ENCODE measurements around the gene TRIM17. TPM values are rescaled to one million over a fixed set of nuclear protein-coding genes. Genes with fewer than 3 reads are reported as not detected.

TRIM17 gene
- total and polyA plus RNA-seq, 12 donors, result 0.17 to 7.4 (median 0.96) TPM; not detected in 3

- H3K27me3 ChIP-seq, result no peaks in the 10 kb centered on the region
These were observed 24.3 kb downstream of the TRIM17 start for GRCh38 chr1:228392111-228392936.

DNA sequence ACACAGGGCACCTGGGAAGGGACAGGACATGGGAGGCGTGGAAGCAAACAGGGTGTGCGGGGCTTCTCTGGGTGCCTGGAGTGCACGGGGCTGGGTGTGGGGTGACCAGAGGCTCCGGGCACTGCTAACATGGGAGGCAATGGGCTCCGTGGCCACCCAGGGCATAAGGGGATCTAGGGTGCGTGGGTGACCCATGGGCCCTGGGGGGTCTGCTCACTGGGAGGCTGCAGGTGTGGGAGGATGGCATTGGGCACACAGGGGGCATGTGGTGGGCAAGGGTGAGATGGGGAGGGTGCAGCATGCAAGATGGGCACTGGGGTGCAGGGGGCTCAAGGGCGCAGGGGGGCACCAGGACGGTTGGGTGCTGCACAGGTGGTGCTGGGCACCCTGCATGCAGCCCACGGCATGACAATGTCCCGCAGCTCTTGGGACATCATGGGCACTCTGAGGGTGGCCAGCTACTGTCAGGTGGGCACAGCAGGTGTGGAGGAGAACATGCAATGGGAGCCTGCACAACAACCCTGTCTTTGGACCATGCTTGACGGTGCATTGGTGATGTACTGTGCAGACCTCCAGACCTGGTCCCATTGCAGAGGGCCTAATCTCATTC is 25.1 kb downstream of the TRIM17 start:
- Histone ChIP-seq H3K4me3 (no peak overlapping the region), H3K4me1 (replicated peaks in 1 of 2) (peaks cover 0 to 3% of the 10 kb centered on the region in 2 donors), H3K27me3 (no peaks in the 10 kb centered on the region), H3K36me3 (replicated peaks in 1 of 2) (peaks cover 0 to 24% of the 10 kb centered on the region in 2 donors), H3K27ac (no peak overlapping the region), H3K9me3 (replicated peaks in 1 of 3) (no peaks in the 10 kb centered on the region)
- intact Hi-C loops (cut with DNase I), result no loop called here
- TF ChIP-seq, protein P1, sequence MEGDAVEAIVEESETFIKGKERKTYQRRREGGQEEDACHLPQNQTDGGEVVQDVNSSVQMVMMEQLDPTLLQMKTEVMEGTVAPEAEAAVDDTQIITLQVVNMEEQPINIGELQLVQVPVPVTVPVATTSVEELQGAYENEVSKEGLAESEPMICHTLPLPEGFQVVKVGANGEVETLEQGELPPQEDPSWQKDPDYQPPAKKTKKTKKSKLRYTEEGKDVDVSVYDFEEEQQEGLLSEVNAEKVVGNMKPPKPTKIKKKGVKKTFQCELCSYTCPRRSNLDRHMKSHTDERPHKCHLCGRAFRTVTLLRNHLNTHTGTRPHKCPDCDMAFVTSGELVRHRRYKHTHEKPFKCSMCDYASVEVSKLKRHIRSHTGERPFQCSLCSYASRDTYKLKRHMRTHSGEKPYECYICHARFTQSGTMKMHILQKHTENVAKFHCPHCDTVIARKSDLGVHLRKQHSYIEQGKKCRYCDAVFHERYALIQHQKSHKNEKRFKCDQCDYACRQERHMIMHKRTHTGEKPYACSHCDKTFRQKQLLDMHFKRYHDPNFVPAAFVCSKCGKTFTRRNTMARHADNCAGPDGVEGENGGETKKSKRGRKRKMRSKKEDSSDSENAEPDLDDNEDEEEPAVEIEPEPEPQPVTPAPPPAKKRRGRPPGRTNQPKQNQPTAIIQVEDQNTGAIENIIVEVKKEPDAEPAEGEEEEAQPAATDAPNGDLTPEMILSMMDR (IDR thresholded peaks at IDR 0.05), result no peak
- no peak for TF ChIP-seq POLR2A (IDR thresholded peaks at IDR 0.05)
- DNase-seq, result peak in 2 of 7 donors; percentile 10 to 16
- 89 to 97% (median 90%) methylated on average over 7 to 11 of the region's 11 CpGs for WGBS, 4 donors

More at GRCh38 chr1:228392111-228392936, 24.3 kb downstream of the TRIM17 start:
- peak in 2 of 7 donors; percentile 7 to 16 for DNase-seq
- H3K36me3 ChIP-seq (replicated peaks in 1 of 2), result peaks cover 0 to 32% of the 10 kb centered on the region in 2 donors
- intact Hi-C loops (cut with DNase I), result no loop called here
- H3K9me3 ChIP-seq (replicated peaks in 1 of 3), result no peaks in the 10 kb centered on the region
- no peak overlapping the region for H3K4me3 ChIP-seq
- peaks cover 0 to 3% of the 10 kb centered on the region in 2 donors for H3K4me1 ChIP-seq (replicated peaks in 1 of 2)
- TF ChIP-seq, protein P1 (IDR thresholded peaks at IDR 0.05), result no peak
- no peak for TF ChIP-seq POLR2A (IDR thresholded peaks at IDR 0.05)
- WGBS, 4 donors, result 88 to 92% (median 91%) methylated on average over 12 of the region's 12 CpGs
- H3K27ac ChIP-seq, result no peak overlapping the region

DNA sequence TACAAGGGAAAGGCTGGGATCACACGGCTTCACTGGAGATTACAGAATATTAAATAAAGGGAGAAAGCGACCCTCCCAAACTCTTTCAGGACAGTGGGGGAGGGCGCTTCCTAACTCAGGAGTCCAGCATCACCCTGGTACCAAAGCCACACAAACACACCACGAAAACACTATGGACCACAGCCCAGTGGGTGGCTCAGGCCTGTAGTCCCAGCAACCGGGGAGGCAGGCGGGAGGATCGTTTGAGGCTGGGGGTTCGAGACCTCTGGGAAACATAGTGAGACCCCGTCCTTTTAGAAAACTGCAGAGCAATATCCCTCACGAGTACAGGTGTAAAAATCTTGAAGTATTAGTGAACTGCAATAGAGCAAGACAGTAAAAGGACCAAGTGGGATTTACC is 26.0 kb downstream of the TRIM17 start:
- intact Hi-C loops (cut with DNase I), result no loop called here
- Histone ChIP-seq H3K36me3 (replicated peaks in 1 of 2) (peaks cover 0 to 15% of the 10 kb centered on the region in 2 donors), H3K27me3 (no peaks in the 10 kb centered on the region), H3K4me1 (replicated peaks in 1 of 2) (peaks cover 0 to 3% of the 10 kb centered on the region in 2 donors), H3K4me3 (no peak overlapping the region), H3K27ac (no peak overlapping the region), H3K9me3 (replicated peaks in 1 of 3) (no peaks in the 10 kb centered on the region)
- TF ChIP-seq POLR2A (IDR thresholded peaks at IDR 0.05), result no peak
- TF ChIP-seq, protein P1 (IDR thresholded peaks at IDR 0.05), result no peak
- 78 to 86% (median 86%) methylated on average over 10 of the region's 10 CpGs for WGBS, 4 donors
- DNase-seq, result peak in 2 of 7 donors; percentile 6 to 13

GRCh38 chr1:228387321-228387720 is 29.3 kb downstream of the TRIM17 start:
- Histone ChIP-seq H3K36me3 (replicated peaks in 1 of 2) (no peaks in the 10 kb centered on the region), H3K27me3 (no peaks in the 10 kb centered on the region), H3K9me3 (replicated peaks in 1 of 3) (no peaks in the 10 kb centered on the region), H3K4me3 (no peak overlapping the region), H3K4me1 (replicated peaks in 1 of 2) (no peaks in the 10 kb centered on the region), H3K27ac (no peak overlapping the region)
- no peak for TF ChIP-seq POLR2A (IDR thresholded peaks at IDR 0.05)
- TF ChIP-seq, protein P1 (IDR thresholded peaks at IDR 0.05), result no peak
- no peak for DNase-seq
- intact Hi-C loops (cut with DNase I), result loop anchor here in 1 of 2 donors (5.0 kb wide), 1 partner anchor 60 kb away; no protein-coding TSS in a partner anchor

Measured in adrenal gland (tissue), 12 donors.